DOHH2 (cell line): ENCODE measurements around the gene PTPRC.

Experiments used
- H3F3A ChIP-seq: fragments of 200-600 bp; sonication (generic), shearing (Covaris generic); 2 replicates; pipeline ENCODE4 v1.6.0; 2016; ENCODE audit warnings: antibody characterized with exemption, mild to moderate bottlenecking; ENCODE audit not compliant: control insufficient read depth, insufficient read depth
- H3K27ac ChIP-seq: fragments of 200-600 bp; sonication (generic); 2 replicates; pipeline ENCODE4 v1.5.1; 2014; ENCODE audit warnings: low read depth, mild to moderate bottlenecking, low read length, moderate library complexity
- H3K27me3 ChIP-seq: fragments of 200-600 bp; sonication (generic); 2 replicates; pipeline ENCODE4 v1.6.1; 2014; ENCODE audit warnings: mild to moderate bottlenecking, low read length, mixed read lengths; ENCODE audit not compliant: control insufficient read depth
- H3K36me3 ChIP-seq: fragments of 200-600 bp; sonication (generic); 2 replicates; pipeline ENCODE4 v1.6.1; 2014; ENCODE audit warnings: mild to moderate bottlenecking, low read length, moderate library complexity, mixed read lengths; ENCODE audit not compliant: control insufficient read depth
- H3K4me1 ChIP-seq: fragments of 200-600 bp; sonication (generic); 2 replicates; pipeline ENCODE4 v1.6.1; 2014; ENCODE audit warnings: mild to moderate bottlenecking, low read length, mixed read lengths; ENCODE audit not compliant: control insufficient read depth
- H3K4me2 ChIP-seq: fragments of 200-600 bp; sonication (generic); 2 replicates; pipeline ENCODE4 v1.6.0; 2014; ENCODE audit warnings: mild to moderate bottlenecking, low read length, moderate library complexity
- H3K4me3 ChIP-seq: fragments of 200-600 bp; sonication (generic); 2 replicates; pipeline ENCODE4 v1.5.1; 2014; ENCODE audit warnings: mild to moderate bottlenecking, low read length, mixed read lengths
- H3K79me2 ChIP-seq: fragments of 200-600 bp; sonication (generic); 2 replicates; pipeline ENCODE4 v1.6.1; 2014; ENCODE audit warnings: mild to moderate bottlenecking, low read length, mixed read lengths; ENCODE audit not compliant: control insufficient read depth
- H3K9me2 ChIP-seq: fragments of 200-600 bp; sonication (generic); replicated peaks from 2 replicates; pipeline ENCODE4 v1.6.1; 2014; ENCODE audit warnings: mild to moderate bottlenecking, low read length, mixed read lengths; ENCODE audit not compliant: control insufficient read depth
- H3K9me3 ChIP-seq: fragments of 200-600 bp; sonication (generic); 2 replicates; pipeline ENCODE4 v1.6.1; 2014; ENCODE audit warnings: antibody characterized with exemption, low read length, mixed read lengths; ENCODE audit not compliant: control insufficient read depth, insufficient read depth
- H4K20me1 ChIP-seq: fragments of 200-600 bp; sonication (generic); 2 replicates; pipeline ENCODE4 v1.6.0; 2014; ENCODE audit warnings: low read depth, mild to moderate bottlenecking, antibody characterized with exemption, low read length, moderate library complexity; ENCODE audit not compliant: control insufficient read depth, insufficient read depth
- EZH2phosphoT487 ChIP-seq: fragments of 200-600 bp; sonication (generic); IDR thresholded peaks from 2 replicates; pipeline ENCODE4 v1.6.1; 2017; ENCODE audit warnings: borderline replicate concordance, mild to moderate bottlenecking, antibody characterized with exemption, low read length, moderate library complexity, mixed read lengths
- TF ChIP-seq, protein P1 (sequence below): fragments of 200-600 bp; sonication (generic); IDR thresholded peaks from one replicate; pipeline ENCODE4 v1.5.1; 2014; ENCODE audit warnings: antibody characterized with exemption, mild to moderate bottlenecking, low read depth, low read length; ENCODE audit not compliant: poor library complexity, severe bottlenecking

PTPRC gene

DNA sequence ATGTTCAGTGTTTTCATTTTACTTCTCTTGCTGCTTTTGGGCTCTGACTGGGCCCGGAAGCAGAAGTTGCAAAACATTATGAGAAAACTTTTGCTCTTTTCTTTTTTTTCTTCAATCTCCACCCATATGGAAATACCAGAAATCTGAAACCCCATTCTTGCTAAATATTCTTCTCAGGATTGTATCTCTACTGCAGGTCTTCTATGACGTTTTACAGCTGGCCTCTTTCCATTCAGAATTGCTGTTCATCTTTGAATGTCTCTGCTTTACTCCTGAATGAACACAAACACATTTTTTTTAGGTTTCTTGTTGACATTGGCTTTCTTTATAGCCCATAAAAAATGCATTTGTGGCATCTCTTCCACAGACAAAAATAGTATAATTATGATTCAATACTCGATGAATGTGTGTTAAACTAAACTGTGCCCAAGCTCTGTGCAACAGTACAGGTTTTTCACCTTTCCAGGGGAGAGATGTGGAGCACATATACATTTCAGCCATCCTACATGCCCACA is 18.8 kb downstream of the PTPRC start:
- peak overlapping the region; percentile 81 for H3K4me2 ChIP-seq
- H3K4me3 ChIP-seq: peak overlapping the region; percentile 52
- H3K27me3 ChIP-seq: no peaks in the 10 kb centered on the region
- peaks cover 71% of the 10 kb centered on the region for H3K36me3 ChIP-seq
- H4K20me1 ChIP-seq: 0 out of 2 replicates have a peak, but pooled peaks cover 7% of the 10 kb centered on the region
- no peaks in the 10 kb centered on the region for H3K9me3 ChIP-seq
- no peaks in the 10 kb centered on the region for H3K9me2 ChIP-seq
- peaks cover 92% of the 10 kb centered on the region for H3K4me1 ChIP-seq
- no peak for TF ChIP-seq EZH2phosphoT487
- TF ChIP-seq, protein P1, sequence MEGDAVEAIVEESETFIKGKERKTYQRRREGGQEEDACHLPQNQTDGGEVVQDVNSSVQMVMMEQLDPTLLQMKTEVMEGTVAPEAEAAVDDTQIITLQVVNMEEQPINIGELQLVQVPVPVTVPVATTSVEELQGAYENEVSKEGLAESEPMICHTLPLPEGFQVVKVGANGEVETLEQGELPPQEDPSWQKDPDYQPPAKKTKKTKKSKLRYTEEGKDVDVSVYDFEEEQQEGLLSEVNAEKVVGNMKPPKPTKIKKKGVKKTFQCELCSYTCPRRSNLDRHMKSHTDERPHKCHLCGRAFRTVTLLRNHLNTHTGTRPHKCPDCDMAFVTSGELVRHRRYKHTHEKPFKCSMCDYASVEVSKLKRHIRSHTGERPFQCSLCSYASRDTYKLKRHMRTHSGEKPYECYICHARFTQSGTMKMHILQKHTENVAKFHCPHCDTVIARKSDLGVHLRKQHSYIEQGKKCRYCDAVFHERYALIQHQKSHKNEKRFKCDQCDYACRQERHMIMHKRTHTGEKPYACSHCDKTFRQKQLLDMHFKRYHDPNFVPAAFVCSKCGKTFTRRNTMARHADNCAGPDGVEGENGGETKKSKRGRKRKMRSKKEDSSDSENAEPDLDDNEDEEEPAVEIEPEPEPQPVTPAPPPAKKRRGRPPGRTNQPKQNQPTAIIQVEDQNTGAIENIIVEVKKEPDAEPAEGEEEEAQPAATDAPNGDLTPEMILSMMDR: no peak
- H3K79me2 ChIP-seq: peaks cover 98% of the 10 kb centered on the region
- peaks cover 68% of the 10 kb centered on the region for H3F3A ChIP-seq
- H3K27ac ChIP-seq: peak overlapping the region; percentile 100

DNA sequence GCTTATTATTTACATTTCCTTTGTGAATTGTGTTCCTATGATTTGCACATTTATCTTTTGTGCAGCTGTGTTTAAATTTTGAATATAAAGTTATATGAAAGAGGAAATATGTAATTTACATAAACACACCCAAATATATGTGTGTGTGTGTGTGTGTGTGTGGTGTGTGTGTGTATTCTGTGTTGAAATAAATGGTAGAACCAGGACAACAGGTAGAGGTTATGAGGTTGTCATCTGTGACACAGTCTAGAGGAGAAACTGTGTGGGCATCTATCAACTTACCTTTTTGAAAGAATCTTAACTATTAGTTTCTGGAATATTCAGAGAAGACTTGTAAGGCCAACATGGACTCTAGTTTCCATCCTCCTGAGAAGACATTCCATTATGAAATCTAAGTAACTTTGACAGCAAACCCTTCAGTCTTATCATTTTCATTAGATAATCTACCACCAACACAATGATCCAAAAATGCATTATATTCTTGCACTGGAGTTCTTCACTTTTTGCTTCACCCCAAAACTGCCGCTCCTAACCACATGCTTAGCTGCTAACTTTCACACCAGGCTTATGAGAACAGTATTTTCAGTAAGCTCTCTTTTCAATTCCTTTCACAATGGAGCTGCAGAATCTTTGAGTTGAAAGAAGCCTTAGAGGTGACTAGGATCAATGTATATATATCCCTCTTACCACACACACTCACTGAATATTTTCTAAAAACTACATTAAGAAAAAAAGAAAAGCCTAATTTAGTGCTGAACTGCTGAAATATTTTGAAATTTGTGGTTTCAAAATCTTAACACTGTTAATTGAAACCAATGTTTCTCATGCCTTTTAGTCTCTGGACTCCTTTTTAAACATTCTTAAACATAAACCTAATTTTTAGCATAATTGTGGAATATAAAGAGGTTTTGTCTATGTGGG is 21.8 kb downstream of the PTPRC start:
- no peaks in the 10 kb centered on the region for H3K9me3 ChIP-seq
- H3K27me3 ChIP-seq: no peaks in the 10 kb centered on the region
- TF ChIP-seq, protein P1: no peak
- no peak for TF ChIP-seq EZH2phosphoT487
- H3K27ac ChIP-seq: peak overlapping the region; percentile 53
- H3K79me2 ChIP-seq: peaks cover 95% of the 10 kb centered on the region
- no peaks in the 10 kb centered on the region for H3K9me2 ChIP-seq
- H3K4me3 ChIP-seq: peak overlapping the region; percentile 12
- H3K36me3 ChIP-seq: peaks cover 66% of the 10 kb centered on the region
- H4K20me1 ChIP-seq: 0 out of 2 replicates have a peak, but pooled peaks cover 7% of the 10 kb centered on the region
- peak overlapping the region; percentile 39 for H3K4me2 ChIP-seq
- H3F3A ChIP-seq: peaks cover 72% of the 10 kb centered on the region
- H3K4me1 ChIP-seq: peaks cover 86% of the 10 kb centered on the region

DNA sequence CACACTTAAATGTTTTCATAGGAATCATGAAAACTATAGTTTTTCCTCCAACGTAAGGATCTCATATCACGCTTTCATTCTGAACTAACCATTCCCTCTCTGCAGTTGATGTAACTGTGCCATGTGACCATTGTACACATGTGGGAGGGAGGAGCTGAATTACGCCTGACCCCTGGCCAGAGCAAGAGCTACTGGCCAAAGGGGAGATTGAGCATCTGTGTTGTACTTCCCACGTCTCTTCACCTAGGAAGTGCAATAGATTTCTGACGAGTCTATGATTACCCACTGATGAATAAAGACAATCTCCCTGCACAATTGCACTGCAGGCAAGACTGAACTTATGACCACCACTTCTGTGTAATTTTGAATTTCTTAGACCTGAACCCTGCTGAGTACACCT is 24.0 kb downstream of the PTPRC start:
- Histone ChIP-seq H4K20me1 (0 out of 2 replicates have a peak, but pooled peaks cover 5% of the 10 kb centered on the region), H3F3A (peaks cover 64% of the 10 kb centered on the region), H3K9me3 (no peaks in the 10 kb centered on the region), H3K4me1 (peaks cover 86% of the 10 kb centered on the region), H3K27me3 (no peaks in the 10 kb centered on the region), H3K9me2 (no peaks in the 10 kb centered on the region), H3K36me3 (peaks cover 76% of the 10 kb centered on the region), H3K27ac (peak overlapping the region; percentile 84), H3K79me2 (peaks cover 95% of the 10 kb centered on the region), H3K4me3 (peak overlapping the region; percentile 57), H3K4me2 (peak overlapping the region; percentile 81)
- no peak for TF ChIP-seq EZH2phosphoT487
- TF ChIP-seq, protein P1: no peak
